ENCODE data around the gene MYBL2. TPM values are rescaled to one million over a fixed set of nuclear protein-coding genes. Genes with fewer than 3 reads are reported as not detected.

The MYBL2 gene
- polyA plus RNA-seq, 1 donor (not counting 4 experiments of a cell fraction or from before 2014, with no cell fraction given): 4.0 TPM

DNA sequence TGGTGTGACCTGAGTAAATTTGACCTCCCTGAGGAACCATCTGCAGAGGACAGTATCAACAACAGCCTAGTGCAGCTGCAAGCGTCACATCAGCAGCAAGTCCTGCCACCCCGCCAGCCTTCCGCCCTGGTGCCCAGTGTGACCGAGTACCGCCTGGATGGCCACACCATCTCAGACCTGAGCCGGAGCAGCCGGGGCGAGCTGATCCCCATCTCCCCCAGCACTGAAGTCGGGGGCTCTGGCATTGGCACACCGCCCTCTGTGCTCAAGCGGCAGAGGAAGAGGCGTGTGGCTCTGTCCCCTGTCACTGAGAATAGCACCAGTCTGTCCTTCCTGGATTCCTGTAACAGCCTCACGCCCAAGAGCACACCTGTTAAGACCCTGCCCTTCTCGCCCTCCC lies 35.6 kb downstream of the MYBL2 start:
- H3K9ac ChIP-seq (ENCODE audit: control insufficient read depth, extremely low read depth, insufficient read depth, low read length): no peak overlapping the region
- no peaks in the 10 kb centered on the region for H3K79me2 ChIP-seq (ENCODE audit: control insufficient read depth, insufficient read depth, low read length)
- H3K27ac ChIP-seq (ENCODE audit: control insufficient read depth, insufficient read depth, low read length): no peak overlapping the region
- no peaks in the 10 kb centered on the region for H3K4me1 ChIP-seq (ENCODE audit: control insufficient read depth, extremely low read depth, insufficient read depth, low read length)
- H3K4me2 ChIP-seq (ENCODE audit: control insufficient read depth, extremely low read depth, insufficient read depth, low read depth, low read length): no peak overlapping the region
- peaks cover 0 to 11% of the 10 kb centered on the region in 2 experiments for H3K36me3 ChIP-seq (ENCODE audit: control insufficient read depth in 2 of 2, extremely low read depth in 1 of 2, insufficient read depth in 2 of 2, low read length in 2 of 2)
- H2AFZ ChIP-seq (ENCODE audit: control insufficient read depth, low read length): no peak overlapping the region
- dilution Hi-C loops (cut with MboI; ENCODE audit: extremely low pct_ligation_motif_present, low sequenced_read_pairs): no loop called here
- TF ChIP-seq, protein P1, sequence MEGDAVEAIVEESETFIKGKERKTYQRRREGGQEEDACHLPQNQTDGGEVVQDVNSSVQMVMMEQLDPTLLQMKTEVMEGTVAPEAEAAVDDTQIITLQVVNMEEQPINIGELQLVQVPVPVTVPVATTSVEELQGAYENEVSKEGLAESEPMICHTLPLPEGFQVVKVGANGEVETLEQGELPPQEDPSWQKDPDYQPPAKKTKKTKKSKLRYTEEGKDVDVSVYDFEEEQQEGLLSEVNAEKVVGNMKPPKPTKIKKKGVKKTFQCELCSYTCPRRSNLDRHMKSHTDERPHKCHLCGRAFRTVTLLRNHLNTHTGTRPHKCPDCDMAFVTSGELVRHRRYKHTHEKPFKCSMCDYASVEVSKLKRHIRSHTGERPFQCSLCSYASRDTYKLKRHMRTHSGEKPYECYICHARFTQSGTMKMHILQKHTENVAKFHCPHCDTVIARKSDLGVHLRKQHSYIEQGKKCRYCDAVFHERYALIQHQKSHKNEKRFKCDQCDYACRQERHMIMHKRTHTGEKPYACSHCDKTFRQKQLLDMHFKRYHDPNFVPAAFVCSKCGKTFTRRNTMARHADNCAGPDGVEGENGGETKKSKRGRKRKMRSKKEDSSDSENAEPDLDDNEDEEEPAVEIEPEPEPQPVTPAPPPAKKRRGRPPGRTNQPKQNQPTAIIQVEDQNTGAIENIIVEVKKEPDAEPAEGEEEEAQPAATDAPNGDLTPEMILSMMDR (optimal IDR thresholded peaks at IDR 0.05 in 1 of 3, IDR thresholded peaks at IDR 0.05 in 1 of 3, conservative IDR thresholded peaks at IDR 0.05 in 1 of 3; ENCODE audit: extremely low read depth in 1 of 3, insufficient read depth in 2 of 3, low read length in 3 of 3): no peak
- TF ChIP-seq EZH2 (IDR thresholded peaks at IDR 0.05; ENCODE audit: low read length): no peak
- FAIRE-seq: no peak
- H4K20me1 ChIP-seq (ENCODE audit: control insufficient read depth, extremely low read depth, insufficient read depth, low read length): no peaks in the 10 kb centered on the region
- no peak for DNase-seq (ENCODE audit: low read depth, low spot score)
- H3K9me3 ChIP-seq (ENCODE audit: control insufficient read depth, low read depth, low read length): no peaks in the 10 kb centered on the region
- no peaks in the 10 kb centered on the region for H3K9me1 ChIP-seq (ENCODE audit: control insufficient read depth, extremely low read depth, insufficient read depth, low read length)
- no peaks in the 10 kb centered on the region for H3K27me3 ChIP-seq (ENCODE audit: control insufficient read depth, extremely low read depth, insufficient read depth, low read length)
- no peak overlapping the region for H3K4me3 ChIP-seq (ENCODE audit: control insufficient read depth in 2 of 3, extremely low read depth in 1 of 3, insufficient read depth in 2 of 3, low read depth in 1 of 3, low read length in 3 of 3)

DNA sequence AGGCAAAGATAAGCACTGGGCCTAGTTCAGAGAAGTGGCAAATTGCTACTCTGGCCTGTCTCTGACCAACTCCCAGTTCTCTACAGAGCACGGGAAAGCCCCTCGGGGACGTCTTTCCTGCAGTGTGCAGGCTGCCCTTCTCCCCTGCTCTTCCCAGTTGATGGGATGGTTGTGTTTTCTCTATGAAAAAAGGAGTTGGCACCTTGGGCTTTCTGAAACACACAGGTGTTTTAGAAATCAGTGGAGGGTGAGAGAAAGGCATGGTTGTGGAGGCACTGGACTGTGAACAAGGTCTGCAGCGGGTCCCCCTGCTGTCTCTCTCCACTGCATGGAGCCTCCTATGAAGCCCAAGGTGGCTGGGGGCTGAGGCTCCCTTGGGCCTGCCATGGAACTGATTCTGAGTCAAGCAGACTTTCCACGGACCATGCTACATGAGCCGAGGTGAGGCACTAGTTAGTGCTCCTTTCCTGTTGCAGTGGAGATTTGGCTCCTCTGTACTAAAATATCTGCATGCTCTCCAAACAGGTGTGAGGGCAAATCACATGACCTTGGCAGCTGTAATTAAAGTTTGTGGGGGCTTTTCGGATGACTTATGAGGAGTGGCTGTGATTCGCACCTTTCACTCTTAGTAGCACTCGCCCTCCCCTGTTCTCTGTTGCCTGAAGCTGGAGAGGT lies 43.6 kb downstream of the MYBL2 start:
- no peak overlapping the region for H3K4me3 ChIP-seq (ENCODE audit: control insufficient read depth in 2 of 3, extremely low read depth in 1 of 3, insufficient read depth in 2 of 3, low read depth in 1 of 3, low read length in 3 of 3)
- dilution Hi-C loops (cut with MboI; ENCODE audit: extremely low pct_ligation_motif_present, low sequenced_read_pairs): no loop called here
- no peaks in the 10 kb centered on the region for H4K20me1 ChIP-seq (ENCODE audit: control insufficient read depth, extremely low read depth, insufficient read depth, low read length)
- no peaks in the 10 kb centered on the region for H3K79me2 ChIP-seq (ENCODE audit: control insufficient read depth, insufficient read depth, low read length)
- FAIRE-seq: no peak
- peaks cover 0 to 5% of the 10 kb centered on the region in 2 experiments for H3K36me3 ChIP-seq (ENCODE audit: control insufficient read depth in 2 of 2, extremely low read depth in 1 of 2, insufficient read depth in 2 of 2, low read length in 2 of 2)
- no peak overlapping the region for H3K4me2 ChIP-seq (ENCODE audit: control insufficient read depth, extremely low read depth, insufficient read depth, low read depth, low read length)
- no peaks in the 10 kb centered on the region for H3K9me3 ChIP-seq (ENCODE audit: control insufficient read depth, low read depth, low read length)
- no peaks in the 10 kb centered on the region for H3K27me3 ChIP-seq (ENCODE audit: control insufficient read depth, extremely low read depth, insufficient read depth, low read length)
- H3K4me1 ChIP-seq (ENCODE audit: control insufficient read depth, extremely low read depth, insufficient read depth, low read length): no peaks in the 10 kb centered on the region
- no peak overlapping the region for H3K27ac ChIP-seq (ENCODE audit: control insufficient read depth, insufficient read depth, low read length)
- H3K9ac ChIP-seq (ENCODE audit: control insufficient read depth, extremely low read depth, insufficient read depth, low read length): no peak overlapping the region
- no peak overlapping the region for H2AFZ ChIP-seq (ENCODE audit: control insufficient read depth, low read length)
- no peaks in the 10 kb centered on the region for H3K9me1 ChIP-seq (ENCODE audit: control insufficient read depth, extremely low read depth, insufficient read depth, low read length)
- TF ChIP-seq, protein P1 (optimal IDR thresholded peaks at IDR 0.05 in 1 of 3, IDR thresholded peaks at IDR 0.05 in 1 of 3, conservative IDR thresholded peaks at IDR 0.05 in 1 of 3; ENCODE audit: extremely low read depth in 1 of 3, insufficient read depth in 2 of 3, low read length in 3 of 3): no peak
- no peak for TF ChIP-seq EZH2 (IDR thresholded peaks at IDR 0.05; ENCODE audit: low read length)
- no peak for DNase-seq (ENCODE audit: low read depth, low spot score)
